ENCODE results near the gene TFDP1.

TFDP1 gene

GRCh38 chr13:113599391-113599790 is 14.8 kb downstream of the TFDP1 start:
- no peak for DNase-seq

- no peak for DNase-seq
Observed at GRCh38 chr13:113601166-113602070, 16.9 kb downstream of the TFDP1 start.

- DNase-seq: no peak
Observed at GRCh38 chr13:113602291-113602988, 17.9 kb downstream of the TFDP1 start.

GRCh38 chr13:113603116-113603710 is 18.7 kb downstream of the TFDP1 start:
- DNase-seq: no peak

GRCh38 chr13:113604186-113604585 is 19.6 kb downstream of the TFDP1 start:
- DNase-seq: no peak

- DNase-seq: no peak
Observed at GRCh38 chr13:113605461-113605860, 20.9 kb downstream of the TFDP1 start.

- no peak for DNase-seq
Observed at GRCh38 chr13:113605866-113606438, 21.4 kb downstream of the TFDP1 start.

GRCh38 chr13:113607056-113607888 is 22.7 kb downstream of the TFDP1 start:
- DNase-seq: no peak

GRCh38 chr13:113607889-113608635 is 23.5 kb downstream of the TFDP1 start:
- DNase-seq: no peak

GRCh38 chr13:113608967-113609533 is 24.5 kb downstream of the TFDP1 start:
- no peak for DNase-seq

GRCh38 chr13:113609616-113610015 is 25.1 kb downstream of the TFDP1 start:
- no peak for DNase-seq

GRCh38 chr13:113610266-113610665 is 25.7 kb downstream of the TFDP1 start:
- DNase-seq: no peak

- DNase-seq: no peak
Observed at GRCh38 chr13:113611996-113612395, 27.4 kb downstream of the TFDP1 start.

- DNase-seq: no peak
Observed at GRCh38 chr13:113612607-113613006, 28.1 kb downstream of the TFDP1 start.

GRCh38 chr13:113613789-113614379 is 29.3 kb downstream of the TFDP1 start:
- DNase-seq: no peak

GRCh38 chr13:113616281-113616906 is 31.8 kb downstream of the TFDP1 start:
- no peak for DNase-seq

GRCh38 chr13:113616991-113617749 is 32.6 kb downstream of the TFDP1 start:
- no peak for DNase-seq

- DNase-seq: no peak
Observed at GRCh38 chr13:113617961-113618360, 33.4 kb downstream of the TFDP1 start.

GRCh38 chr13:113618455-113618854 is 33.9 kb downstream of the TFDP1 start:
- no peak for DNase-seq
